AG04449 (cell line): ENCODE data around the gene TBCEL.

Experiments used
- CTCF ChIA-PET: fragments of 350-600 bp; formaldehyde crosslinking; extraction: SDS; loops from one replicate; lab custom pipeline; 2021; ENCODE audit warnings: antibody characterized with exemption; lab: Yijun Ruan, JAX
- POLR2A ChIA-PET: fragments of 400-600, 350-600 bp; formaldehyde crosslinking; extraction: SDS; loops from one replicate; lab custom pipeline; 2020; ENCODE audit warnings: antibody characterized with exemption, inconsistent platforms; lab: Yijun Ruan, JAX
- DNase-seq: peaks from one replicate; pipeline ENCODE4 v3.0.0-alpha.2; 2010; ENCODE audit warnings: low read depth, low spot score
- H3K4me3 ChIP-seq: 2 replicates; pipeline ENCODE4 v1.5.1; 2011; ENCODE audit warnings: low read depth, mild to moderate bottlenecking, control low read depth, low read length
- TF ChIP-seq, protein P1 (sequence below): IDR thresholded peaks from one replicate; pipeline ENCODE4 v1.5.1; 2011; ENCODE audit warnings: mild to moderate bottlenecking, moderate library complexity, low read length, control low read depth, inconsistent platforms; ENCODE audit not compliant: insufficient read depth; ENCODE audit errors: missing control alignments

Gene TBCEL

DNA sequence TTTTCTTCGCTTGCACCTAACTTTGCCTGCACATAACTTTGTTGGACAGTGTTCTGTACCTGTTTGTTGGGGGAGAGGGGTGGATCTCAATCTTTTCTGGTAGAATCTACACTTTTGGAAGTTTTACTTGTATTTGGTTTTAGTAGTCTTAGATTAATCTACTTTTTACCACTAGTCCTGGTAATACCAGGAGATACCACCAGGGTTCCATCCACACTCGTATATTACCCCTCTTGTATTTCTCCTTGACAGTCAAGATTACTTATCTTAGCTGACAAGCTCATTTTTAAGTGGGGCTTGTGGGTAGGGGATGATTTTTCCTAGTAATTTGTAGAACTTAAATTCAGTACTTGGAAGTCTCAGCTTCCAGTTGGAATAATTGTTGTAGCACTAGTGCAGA is 39.8 kb downstream of the TBCEL start:
- H3K4me3 ChIP-seq: no peak overlapping the region
- ChIA-PET CTCF (interaction anchor here (0.8 to 1.8 kb wide), 4 partner anchors 12 to 39 kb away, joined by 3 read pairs; no protein-coding TSS in a partner anchor), POLR2A (no interaction called here)
- TF ChIP-seq, protein P1, sequence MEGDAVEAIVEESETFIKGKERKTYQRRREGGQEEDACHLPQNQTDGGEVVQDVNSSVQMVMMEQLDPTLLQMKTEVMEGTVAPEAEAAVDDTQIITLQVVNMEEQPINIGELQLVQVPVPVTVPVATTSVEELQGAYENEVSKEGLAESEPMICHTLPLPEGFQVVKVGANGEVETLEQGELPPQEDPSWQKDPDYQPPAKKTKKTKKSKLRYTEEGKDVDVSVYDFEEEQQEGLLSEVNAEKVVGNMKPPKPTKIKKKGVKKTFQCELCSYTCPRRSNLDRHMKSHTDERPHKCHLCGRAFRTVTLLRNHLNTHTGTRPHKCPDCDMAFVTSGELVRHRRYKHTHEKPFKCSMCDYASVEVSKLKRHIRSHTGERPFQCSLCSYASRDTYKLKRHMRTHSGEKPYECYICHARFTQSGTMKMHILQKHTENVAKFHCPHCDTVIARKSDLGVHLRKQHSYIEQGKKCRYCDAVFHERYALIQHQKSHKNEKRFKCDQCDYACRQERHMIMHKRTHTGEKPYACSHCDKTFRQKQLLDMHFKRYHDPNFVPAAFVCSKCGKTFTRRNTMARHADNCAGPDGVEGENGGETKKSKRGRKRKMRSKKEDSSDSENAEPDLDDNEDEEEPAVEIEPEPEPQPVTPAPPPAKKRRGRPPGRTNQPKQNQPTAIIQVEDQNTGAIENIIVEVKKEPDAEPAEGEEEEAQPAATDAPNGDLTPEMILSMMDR: no peak
- DNase-seq: no peak

DNA sequence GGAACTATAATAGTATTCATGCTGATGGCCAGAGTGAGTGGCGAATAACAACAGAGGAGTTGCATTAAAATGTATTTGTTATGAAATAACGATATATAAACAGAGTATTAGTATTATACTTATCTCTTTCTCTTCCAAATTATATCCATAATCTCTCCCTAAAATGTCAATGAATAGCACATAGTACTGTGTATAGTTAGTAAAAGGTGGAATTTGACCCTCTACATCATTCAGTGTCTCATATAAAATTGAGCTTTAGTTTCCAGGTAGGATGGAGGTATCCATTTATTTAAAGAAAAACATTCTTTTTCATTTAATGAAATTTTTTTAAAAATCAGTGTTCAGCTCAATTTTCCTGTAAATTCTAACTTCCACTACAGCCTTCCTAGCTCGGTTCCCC is 42.7 kb downstream of the TBCEL start:
- ChIA-PET POLR2A (no interaction called here), CTCF (no interaction called here)
- TF ChIP-seq, protein P1: no peak
- DNase-seq: no peak
- no peak overlapping the region for H3K4me3 ChIP-seq

DNA sequence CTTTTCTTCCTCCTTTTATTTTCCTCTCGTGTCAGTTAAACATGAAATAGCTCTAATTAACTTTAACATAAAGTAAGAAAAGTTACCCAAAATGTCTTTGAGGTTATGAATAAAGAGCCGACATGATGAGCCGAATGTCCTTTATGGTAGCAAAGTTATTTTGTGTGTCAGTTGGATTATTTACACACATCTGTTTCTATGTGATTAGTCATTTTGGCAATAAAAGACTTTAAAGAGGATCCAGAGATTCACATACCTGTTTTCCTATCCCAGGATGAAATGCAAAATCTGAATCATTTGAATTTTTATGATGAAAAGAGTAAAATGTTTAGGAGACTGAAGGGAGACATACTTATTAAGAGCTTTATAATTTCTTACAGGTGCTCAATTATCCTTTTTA is 43.1 kb downstream of the TBCEL start:
- ChIA-PET POLR2A (no interaction called here), CTCF (no interaction called here)
- TF ChIP-seq, protein P1: no peak
- DNase-seq: no peak
- H3K4me3 ChIP-seq: no peak overlapping the region

DNA sequence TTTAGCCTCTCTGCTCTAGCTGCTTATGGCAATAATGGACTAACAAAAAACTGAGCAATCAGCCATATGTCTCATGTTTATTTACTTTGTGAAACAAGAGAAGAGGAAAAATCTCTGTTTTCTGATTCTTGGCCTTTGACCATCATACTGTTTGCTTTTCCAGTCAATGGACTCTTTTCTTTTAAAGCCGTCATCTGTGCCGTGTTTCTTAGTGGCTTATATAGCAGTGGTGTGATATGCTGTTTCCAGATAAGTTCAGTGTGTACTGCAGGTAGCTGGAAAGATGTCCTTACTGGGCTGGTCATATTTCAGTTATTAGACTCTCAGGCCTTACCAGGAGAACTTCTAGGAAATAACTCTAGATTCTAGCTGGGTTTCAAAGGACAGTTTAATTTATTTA is 43.6 kb downstream of the TBCEL start:
- POLR2A ChIA-PET: no interaction called here
- no peak overlapping the region for H3K4me3 ChIP-seq
- CTCF ChIA-PET: no interaction called here
- TF ChIP-seq, protein P1: no peak
- DNase-seq: no peak

DNA sequence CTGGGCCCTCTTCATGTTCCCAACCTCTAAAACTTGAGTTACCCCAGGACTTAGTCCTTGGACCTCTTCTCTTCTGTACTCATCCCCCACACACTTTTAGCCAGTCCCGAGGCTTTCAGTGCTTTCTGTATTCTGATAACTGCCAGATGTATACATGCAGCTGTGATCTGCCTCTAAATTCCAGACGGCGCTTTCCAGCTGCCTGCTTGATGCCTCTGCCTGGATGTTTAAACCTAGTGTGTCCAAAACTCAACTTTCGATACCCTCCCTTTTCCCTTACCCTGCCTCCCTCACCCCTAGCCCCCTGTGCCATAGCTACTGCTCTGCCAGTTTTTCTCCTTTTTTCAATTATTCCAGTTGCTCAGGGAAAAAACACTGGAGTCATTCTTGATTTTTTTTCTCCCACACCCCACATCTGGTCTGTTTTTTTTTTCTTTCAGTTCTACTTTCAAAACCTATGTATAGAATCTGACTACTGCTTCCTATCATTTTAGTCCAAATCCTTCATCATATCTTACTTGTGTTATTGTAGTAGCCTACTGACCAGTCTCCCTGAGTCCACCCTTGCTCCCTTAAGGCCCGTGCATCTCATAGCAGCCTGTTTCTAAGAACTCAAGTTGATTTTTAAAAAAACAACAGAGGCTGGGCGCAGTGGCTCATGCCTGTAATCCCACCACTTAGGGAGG is 44.2 kb downstream of the TBCEL start:
- TF ChIP-seq, protein P1: no peak
- ChIA-PET CTCF (no interaction called here), POLR2A (interaction anchor here (0.6 kb wide), 1 partner anchor 1299 kb away, joined by 3 read pairs; no protein-coding TSS in a partner anchor)
- H3K4me3 ChIP-seq: no peak overlapping the region
- DNase-seq: no peak

DNA sequence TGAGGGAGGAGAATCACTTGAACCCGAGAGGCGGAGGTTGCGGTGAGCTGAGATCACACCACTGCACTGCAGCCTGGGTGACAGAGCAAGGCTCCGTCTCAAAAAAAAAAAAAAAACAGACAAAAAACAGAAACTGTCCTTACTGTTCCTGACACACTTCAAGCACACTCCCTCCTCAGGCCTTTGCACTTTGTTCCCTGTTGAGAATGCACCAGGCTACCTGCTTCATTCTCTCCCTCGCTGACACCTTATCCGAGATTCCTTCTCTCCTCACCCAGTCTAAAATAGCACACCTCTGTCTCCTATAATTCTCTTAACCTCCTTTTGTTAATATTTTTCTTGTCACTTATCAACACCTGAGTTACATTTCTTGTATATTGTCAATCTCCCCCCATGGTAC is 44.9 kb downstream of the TBCEL start:
- ChIA-PET CTCF (no interaction called here), POLR2A (no interaction called here)
- TF ChIP-seq, protein P1: no peak
- DNase-seq: no peak
- H3K4me3 ChIP-seq: no peak overlapping the region
